Activated gamma-delta T cell (primary cell): ENCODE measurements around the gene CDK14.

Experiments used
- DNase-seq: peaks from one replicate; lab custom pipeline; 2025; lab: John Stamatoyannopoulos, UW

CDK14 gene

DNA sequence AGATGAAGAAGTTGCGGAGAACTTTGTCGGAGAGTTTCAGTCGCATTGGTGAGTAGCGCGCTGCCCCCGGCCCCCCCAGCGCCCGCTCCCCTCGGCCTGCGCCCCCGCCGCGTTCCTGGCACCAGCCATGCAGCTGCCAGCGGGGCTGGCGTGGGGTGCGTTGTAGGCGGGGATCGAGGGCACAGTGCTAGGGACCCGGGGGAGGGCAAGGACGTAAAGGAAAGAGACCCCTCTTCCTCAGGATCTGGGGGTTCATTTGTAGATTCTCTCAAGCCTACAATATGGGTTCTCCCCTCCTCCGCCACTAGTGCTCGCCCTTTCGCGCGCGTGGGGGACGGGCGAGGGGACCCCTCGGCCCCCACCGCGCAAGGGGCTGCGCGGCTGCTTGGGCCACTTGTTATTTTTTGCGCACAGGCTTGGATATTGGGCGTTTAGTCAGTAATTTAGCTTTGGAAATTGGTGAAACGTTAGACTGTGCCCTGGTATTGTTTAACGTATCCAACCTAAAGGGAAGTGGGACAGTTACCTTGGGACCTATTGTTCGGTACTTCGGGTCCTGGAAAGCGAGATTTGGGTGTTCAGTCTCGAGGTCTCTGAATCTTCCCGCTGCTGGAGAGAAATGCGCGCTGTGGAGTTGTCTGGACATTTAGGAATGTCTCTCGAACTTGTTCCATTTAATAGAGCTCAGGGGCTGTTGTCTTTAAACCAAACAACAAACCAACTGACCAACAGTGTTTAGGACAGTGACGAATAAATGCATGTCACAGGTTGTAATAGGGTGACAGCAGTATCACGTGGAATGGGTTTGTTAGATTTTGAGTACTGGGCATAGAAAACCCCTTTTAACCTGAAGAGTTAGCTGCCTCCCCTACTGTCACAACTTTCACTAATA lies 796 bp downstream of the CDK14 start:
- DNase-seq, result no peak

- no peak for DNase-seq
These were observed 1.6 kb downstream of the CDK14 start for GRCh38 chr7:90597563-90598253.

DNA sequence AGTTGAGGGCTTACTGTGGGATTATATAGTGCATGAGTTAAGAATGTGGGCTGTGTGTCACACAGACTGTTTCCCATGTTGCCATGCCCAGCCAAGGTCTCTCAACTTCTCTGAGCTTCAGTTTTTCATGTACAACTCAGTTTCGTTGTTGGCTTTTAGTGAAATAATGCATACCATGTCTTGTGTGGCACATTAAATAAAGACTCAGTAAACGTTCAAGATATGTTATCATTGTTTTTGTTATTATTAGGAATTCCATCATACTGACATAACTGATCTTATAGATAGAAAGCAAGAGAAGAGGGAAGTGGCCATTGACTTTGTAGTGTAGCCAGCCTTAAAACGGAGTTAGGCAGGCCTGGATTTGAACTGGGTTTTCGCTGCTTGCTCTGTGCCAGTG lies 2.9 kb downstream of the CDK14 start:
- no peak for DNase-seq

DNA sequence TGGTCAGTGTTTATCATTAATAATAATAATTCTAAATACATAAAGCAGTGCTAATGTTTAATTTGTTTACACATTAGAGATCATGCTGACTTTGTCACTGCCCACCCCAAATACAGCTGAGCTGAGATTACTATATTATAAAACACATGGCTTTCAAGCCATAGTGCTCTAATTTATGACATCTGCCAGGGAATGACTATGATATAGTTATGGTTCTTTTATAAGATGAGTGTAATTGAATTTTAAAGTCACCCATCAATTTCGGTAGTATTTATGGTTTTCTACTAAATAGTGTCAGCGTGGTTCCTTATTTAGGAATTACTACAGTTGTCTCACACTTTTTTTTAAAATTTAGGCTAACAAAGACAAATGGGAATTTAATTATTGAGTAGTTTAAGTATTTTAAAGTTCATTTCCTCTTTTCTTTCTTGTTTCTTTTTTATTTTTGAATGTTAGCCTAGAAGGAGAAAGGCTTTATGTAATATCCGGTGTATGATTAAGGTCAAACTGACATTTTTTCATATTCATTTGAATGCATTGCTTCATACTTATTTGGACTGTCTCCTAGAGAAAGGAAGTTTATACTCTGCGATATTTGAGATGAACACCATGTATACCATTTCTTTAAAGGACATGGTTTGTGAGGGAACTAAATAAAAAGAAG lies 3.9 kb downstream of the CDK14 start:
- DNase-seq, result no peak

GRCh38 chr7:90602303-90602702 lies 6.2 kb downstream of the CDK14 start:
- DNase-seq, result no peak

DNA sequence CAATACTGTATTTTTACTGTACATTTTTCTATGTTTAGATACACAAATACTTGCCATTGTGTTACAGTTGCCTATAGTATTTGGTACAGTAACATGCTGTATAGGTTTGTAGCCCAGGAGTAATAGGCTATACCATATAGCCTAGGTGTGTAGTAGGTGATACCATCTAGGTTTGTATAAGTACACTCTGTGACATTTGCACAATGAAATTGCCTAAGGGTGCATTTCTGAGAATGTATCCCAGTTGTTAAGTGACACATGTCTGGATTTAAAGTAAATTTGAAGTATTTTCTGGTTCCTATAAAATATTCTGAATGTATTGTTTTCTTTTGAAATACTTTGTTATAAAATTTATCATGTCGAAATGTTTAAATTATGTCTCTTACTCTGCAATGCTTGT lies 7.2 kb downstream of the CDK14 start:
- DNase-seq, result no peak

DNA sequence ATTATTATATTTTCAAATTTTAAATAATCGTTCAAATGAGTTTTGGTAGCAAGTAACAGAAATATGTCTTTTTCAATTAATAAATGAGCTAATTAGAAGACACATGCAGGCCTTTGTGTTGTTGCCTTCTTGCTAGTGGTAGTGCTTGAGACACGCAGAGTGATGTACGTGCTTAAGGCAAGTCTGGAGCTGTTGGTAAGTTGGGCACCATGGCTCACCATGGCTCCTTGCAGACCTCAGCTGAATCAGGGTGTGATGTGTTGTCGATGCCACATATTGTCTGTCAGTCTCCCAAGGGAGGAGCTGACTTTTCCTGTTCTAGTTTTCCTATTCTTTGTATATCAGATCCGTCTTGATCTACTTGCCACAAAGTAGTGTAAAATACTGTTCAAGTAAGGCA lies 8.3 kb downstream of the CDK14 start:
- no peak for DNase-seq

DNA sequence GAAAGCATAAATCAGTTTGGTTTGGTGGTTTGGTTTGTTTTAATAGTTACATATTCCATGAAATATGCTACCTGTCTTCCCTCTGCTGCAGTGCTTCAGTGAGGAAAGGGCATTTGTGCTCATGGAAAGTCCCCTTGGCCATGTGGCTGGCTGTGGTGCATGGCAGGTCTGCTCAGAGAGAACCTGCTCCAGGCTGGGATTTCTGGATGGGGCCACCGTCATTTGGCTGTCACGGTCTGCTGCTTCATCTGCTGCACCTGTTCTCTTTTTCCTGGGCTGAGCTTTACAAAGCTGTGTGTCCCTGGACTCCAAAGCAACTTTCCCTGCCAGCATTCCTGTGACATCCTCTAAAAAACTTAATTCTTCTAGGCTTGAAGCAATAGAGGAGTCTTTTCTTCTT lies 8.9 kb downstream of the CDK14 start:
- no peak for DNase-seq

GRCh38 chr7:90607196-90607595 lies 11.1 kb downstream of the CDK14 start:
- DNase-seq, result no peak

DNA sequence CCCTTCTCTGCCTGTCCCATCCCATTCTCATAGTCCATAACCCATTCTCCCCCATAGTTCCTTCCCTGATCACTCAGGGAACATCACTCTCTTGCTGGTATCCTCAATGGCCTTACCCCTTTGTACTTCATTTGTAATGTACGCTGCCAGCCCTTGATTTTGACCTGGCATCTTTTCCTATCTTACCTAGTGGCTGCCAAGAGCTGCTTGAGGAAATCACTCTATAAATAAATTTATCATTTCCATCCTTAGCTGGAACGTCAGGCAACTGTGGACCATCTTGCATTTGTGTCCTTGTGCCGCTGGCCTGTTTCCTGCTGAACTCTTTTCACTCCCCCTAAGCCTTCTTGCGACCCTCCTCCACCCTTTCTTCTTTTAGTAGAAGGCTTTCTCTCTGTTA lies 14.0 kb downstream of the CDK14 start:
- DNase-seq, result no peak

DNA sequence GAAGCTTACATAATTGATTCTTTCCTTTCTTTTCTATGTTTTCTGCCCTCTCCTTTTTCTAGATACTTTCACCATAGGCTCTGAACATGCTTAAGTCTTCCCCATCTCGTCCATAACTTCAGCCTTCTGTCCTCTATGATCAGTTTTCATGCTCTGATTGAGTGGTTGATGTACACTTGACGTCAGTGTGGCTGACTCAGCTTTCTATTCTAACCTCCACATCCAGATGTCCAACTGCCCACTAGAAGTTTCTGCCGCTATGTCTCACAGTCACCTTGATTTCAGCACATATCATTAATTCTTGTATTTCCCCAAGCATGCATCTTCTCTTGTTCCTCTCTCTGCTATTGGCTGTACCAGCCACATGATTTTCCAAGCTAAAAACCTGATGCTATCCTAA lies 15.0 kb downstream of the CDK14 start:
- DNase-seq, result no peak

DNA sequence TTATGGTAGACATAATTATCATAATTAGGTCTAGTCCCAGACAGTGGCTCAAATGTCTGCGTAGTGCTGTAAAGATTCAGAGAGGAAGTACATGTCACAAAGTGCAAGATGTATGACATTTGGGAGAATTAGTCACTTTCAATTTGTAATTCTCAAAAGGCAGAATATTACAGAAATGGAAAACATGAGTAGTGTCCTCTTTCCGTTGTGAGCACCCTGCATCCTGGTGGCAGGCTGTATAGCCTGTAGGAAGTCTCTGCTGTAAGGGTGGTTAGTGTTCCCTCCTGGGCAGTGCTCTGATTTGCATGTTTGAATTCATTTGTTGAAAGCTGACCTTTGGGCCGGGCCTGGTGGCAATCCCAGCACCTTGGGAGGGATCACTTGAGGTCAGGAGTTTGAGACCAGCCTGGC lies 17.0 kb downstream of the CDK14 start:
- no peak for DNase-seq

GRCh38 chr7:90617442-90617841 lies 21.3 kb downstream of the CDK14 start:
- no peak for DNase-seq

GRCh38 chr7:90618876-90619275 lies 22.8 kb downstream of the CDK14 start:
- no peak for DNase-seq

DNA sequence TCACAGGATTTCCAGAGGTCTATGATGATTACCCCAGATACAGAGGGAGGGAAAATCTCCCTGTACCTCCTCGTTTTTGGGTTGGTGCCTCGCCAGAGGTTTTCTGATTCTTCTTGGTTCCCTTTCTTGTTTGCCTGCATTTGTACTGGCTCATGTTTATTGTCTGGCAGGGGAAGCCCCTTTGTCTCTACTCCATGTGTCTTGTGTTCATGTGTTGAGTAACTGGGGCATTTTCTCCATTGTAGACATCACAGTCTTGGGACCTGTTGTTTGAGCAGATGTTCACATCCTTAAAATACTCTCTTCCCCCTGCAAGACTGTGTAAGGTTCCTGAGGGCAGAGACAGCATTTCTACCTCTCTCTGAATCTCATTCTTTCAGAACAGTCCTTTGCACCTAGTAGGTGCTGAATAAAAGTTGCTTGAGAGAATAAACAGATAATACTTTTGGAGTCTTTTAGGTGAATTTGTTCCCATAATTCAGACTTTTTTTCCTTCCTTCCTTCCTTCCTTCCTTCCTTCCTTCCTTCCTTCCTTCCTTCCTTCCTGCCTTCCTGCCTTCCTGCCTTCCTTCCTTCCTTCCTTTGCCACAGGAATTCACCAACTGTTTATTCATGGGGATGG lies 25.1 kb downstream of the CDK14 start:
- DNase-seq, result no peak

GRCh38 chr7:90621747-90622140 lies 25.6 kb downstream of the CDK14 start:
- DNase-seq, result no peak

DNA sequence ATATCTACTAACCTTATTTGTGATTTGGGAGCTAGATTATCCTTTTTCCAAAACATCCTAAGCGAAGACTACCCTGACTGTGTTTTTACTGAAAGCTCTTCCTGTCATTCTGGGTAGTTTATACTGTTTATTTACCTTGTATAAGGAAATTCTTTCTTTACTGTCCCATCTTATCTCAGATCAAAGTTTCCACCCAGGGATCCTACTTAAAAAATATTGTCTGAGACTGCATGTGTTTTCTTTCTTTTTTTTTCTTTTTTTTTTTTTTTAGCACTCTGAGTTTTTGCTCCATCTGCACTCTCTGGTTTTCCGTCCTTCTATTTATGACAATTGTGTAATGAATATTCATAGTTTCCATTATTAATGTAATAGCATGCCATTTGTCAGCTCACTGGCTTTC lies 26.5 kb downstream of the CDK14 start:
- no peak for DNase-seq

GRCh38 chr7:90624225-90624911 lies 28.2 kb downstream of the CDK14 start:
- no peak for DNase-seq

- no peak for DNase-seq
These were observed 28.9 kb downstream of the CDK14 start for GRCh38 chr7:90625051-90625450.

DNA sequence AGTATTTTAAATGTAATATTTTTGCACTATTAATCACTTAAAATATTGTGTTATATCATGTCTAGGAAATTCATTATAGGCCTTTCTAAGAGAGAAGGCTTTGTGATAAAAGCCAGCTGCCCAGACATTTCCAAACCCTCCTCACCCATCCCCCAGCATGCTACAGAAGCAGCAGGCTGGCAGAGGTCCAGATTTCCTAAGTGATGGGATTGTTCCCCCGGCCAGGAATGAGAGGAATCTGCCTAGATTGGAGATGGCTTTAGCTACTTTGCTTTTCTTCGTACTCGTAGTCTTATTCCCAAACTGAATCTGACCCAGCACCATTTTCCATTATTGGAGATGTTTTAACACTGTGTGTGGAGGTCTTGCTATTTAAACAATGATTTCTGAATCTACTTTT lies 29.4 kb downstream of the CDK14 start:
- DNase-seq, result no peak

GRCh38 chr7:90626013-90626412 lies 29.9 kb downstream of the CDK14 start:
- no peak for DNase-seq
